ENCODE measurements around the gene PPP6R1. TPM values are rescaled to one million over a fixed set of nuclear protein-coding genes. Genes with fewer than 3 reads are reported as not detected.
"Not testable (repeated sequence)": the region's sequence is repeated elsewhere in the genome, so short reads cannot be mapped to it uniquely, and the experiment has no call there.

The PPP6R1 gene
- total RNA-seq, 4 donors from 2014 or later, result 32.6 to 79.4 (median 34.0) TPM

- Histone ChIP-seq H3K4me1 (peaks cover 0 to 14% (median 10%) of the 10 kb centered on the region in 3 donors), H3K9me3 (peaks cover 0 to 17% (median 0%) of the 10 kb centered on the region in 3 donors), H3K36me3 (no peaks in the 10 kb centered on the region), H3K27ac (no peak overlapping the region), H3K4me3 (no peak overlapping the region), H3K27me3 (peaks cover 68% of the 10 kb centered on the region)
- TF ChIP-seq EP300 (IDR thresholded peaks at IDR 0.05) (no peak), POLR2A (IDR thresholded peaks at IDR 0.05) (no peak), CTCF (IDR thresholded peaks at IDR 0.05) (peak in 1 of 4 experiments; percentile 7), POLR2AphosphoS5 (IDR thresholded peaks at IDR 0.05) (no peak)
- ATAC-seq, result no peak
- WGBS, 2 donors (ENCODE audit: low coverage in 1 of 2), result 56 to 85% methylated on average over 1 to 3 of the region's 3 CpGs
Observed at GRCh38 chr19:55212447-55212846, 46.4 kb downstream of the PPP6R1 start.

- no peak for ATAC-seq
Observed at GRCh38 chr19:55209693-55210472, 48.9 kb downstream of the PPP6R1 start.

GRCh38 chr19:55208880-55209692 is 49.7 kb downstream of the PPP6R1 start, which contains the start of gene PTPRH:
PTPRH (minus strand) TSS chr19:55209501; CDS start chr19:55209433, 68 bp downstream.
- Histone ChIP-seq H3K4me1 (peaks cover 0 to 10% (median 6%) of the 10 kb centered on the region in 3 donors), H3K9me3 (peaks cover 0 to 17% (median 0%) of the 10 kb centered on the region in 3 donors), H3K36me3 (no peaks in the 10 kb centered on the region), H3K27me3 (peaks cover 65% of the 10 kb centered on the region), H3K4me3 (no peak within 1 kb of the TSS), H3K27ac (no peak within 1 kb of the TSS)
- 39 to 83% methylated on average over 1 to 3 of the region's 18 CpGs for WGBS, 2 donors (ENCODE audit: low coverage in 1 of 2)
- no peak for ATAC-seq
- no peak for TF ChIP-seq POLR2AphosphoS5 (IDR thresholded peaks at IDR 0.05)
- no peak for TF ChIP-seq CTCF (IDR thresholded peaks at IDR 0.05)
- TF ChIP-seq EP300 (IDR thresholded peaks at IDR 0.05), result no peak
- no peak for TF ChIP-seq POLR2A (IDR thresholded peaks at IDR 0.05)

More at GRCh38 chr19:55209693-55210472, 48.9 kb downstream of the PPP6R1 start:
- no peaks in the 10 kb centered on the region for H3K36me3 ChIP-seq
- 40 to 45% methylated on average over 4 to 11 of the region's 17 CpGs for WGBS, 2 donors (ENCODE audit: low coverage in 1 of 2)
- H3K4me3 ChIP-seq, result no peak overlapping the region
- TF ChIP-seq POLR2A (IDR thresholded peaks at IDR 0.05) (no peak), POLR2AphosphoS5 (IDR thresholded peaks at IDR 0.05) (peak; percentile 39)
- peaks cover 65% of the 10 kb centered on the region for H3K27me3 ChIP-seq
- H3K4me1 ChIP-seq, result peaks cover 0 to 10% (median 6%) of the 10 kb centered on the region in 3 donors
- H3K27ac ChIP-seq, result no peak overlapping the region
- H3K9me3 ChIP-seq, result peaks cover 0 to 17% (median 0%) of the 10 kb centered on the region in 3 donors

GRCh38 chr19:55206664-55207500 is 51.9 kb downstream of the PPP6R1 start:
- H3K4me1 ChIP-seq, result peaks cover 0 to 10% (median 6%) of the 10 kb centered on the region in 3 donors
- H3K27ac ChIP-seq, result no peak overlapping the region
- peaks cover 48% of the 10 kb centered on the region for H3K27me3 ChIP-seq
- WGBS, 2 donors (ENCODE audit: low coverage in 1 of 2), result 37% methylated on average over 10 of the region's 29 CpGs; no CpG with 5 or more reads in 1 of the 2 donors
- H3K36me3 ChIP-seq, result no peaks in the 10 kb centered on the region
- ATAC-seq, result peak; percentile 96
- peak overlapping the region in 1 of 2 donors; percentile 22 for H3K4me3 ChIP-seq
- H3K9me3 ChIP-seq, result peaks cover 0 to under 1% (median 0%) of the 10 kb centered on the region in 3 donors
- TF ChIP-seq CTCF (IDR thresholded peaks at IDR 0.05) (no peak), POLR2AphosphoS5 (IDR thresholded peaks at IDR 0.05) (peak; percentile 17)

GRCh38 chr19:55202199-55202598 is 56.6 kb downstream of the PPP6R1 start:
- H3K4me3 ChIP-seq, H3K27ac ChIP-seq, ATAC-seq, H3K4me1 ChIP-seq, H3K9me3 ChIP-seq, H3K36me3 ChIP-seq: not testable (repeated sequence)
- 59% methylated on average over 5 of the region's 10 CpGs; no CpG with 5 or more reads in 1 of the 2 donors for WGBS, 2 donors (ENCODE audit: low coverage in 1 of 2)
- H3K27me3 ChIP-seq, result peaks cover 73% of the 10 kb centered on the region

Measured in gastroesophageal sphincter (tissue), 4 donors.